Loucy (cell line): ENCODE measurements around the gene SETBP1.

Experiments used
- CTCF ChIP-seq: fragments of 200-600 bp; sonication (generic); conservative IDR thresholded peaks from 2 replicates; pipeline ENCODE4 v1.5.1; 2014; ENCODE audit warnings: mild to moderate bottlenecking, antibody characterized with exemption, low read length
- EZH2phosphoT487 ChIP-seq: fragments of 200-600 bp; IDR thresholded peaks from 2 replicates; pipeline ENCODE4 v1.6.1; 2018; ENCODE audit warnings: antibody characterized with exemption, mild to moderate bottlenecking, moderate library complexity, borderline replicate concordance

GRCh38 chr18:44678725-44679055 is 2.0 kb upstream of the SETBP1 start:
- TF ChIP-seq CTCF (no peak), EZH2phosphoT487 (no peak)
